WTC11 (cell line): Measurements from ENCODE around the gene KRI1. TPM values are rescaled to one million over a fixed set of nuclear protein-coding genes. Genes with fewer than 3 reads are reported as not detected.

Source experiments
- ATAC-seq: fragments of 200-7000 bp; cut with Tn5 transposase; 2 replicates; pipeline ENCODE4 v1.10.0; 2021; ENCODE audit warnings: mild to moderate bottlenecking, moderate library complexity
- CTCF ChIA-PET: fragments of 300-600 bp; sonication (Branson Sonifier 250); formaldehyde crosslinking; loops from one replicate; lab custom pipeline; 2021; ENCODE audit warnings: antibody characterized with exemption; lab: Charles Lee
- POLR2A ChIA-PET: fragments of 350-600 bp; sonication (Branson Sonifier 250); formaldehyde crosslinking; loops from one replicate; lab custom pipeline; 2021; ENCODE audit warnings: antibody characterized with exemption; lab: Charles Lee
- DNase-seq: peaks from one replicate; pipeline ENCODE4 v3.0.0; 2021; ENCODE audit warnings: low spot score
- H3K27ac Mint-ChIP-seq: 2 replicates; pipeline ENCODE4 v1.8.0; 2021; ENCODE audit warnings: mixed read lengths
- H3K27me3 Mint-ChIP-seq: 2 replicates; pipeline ENCODE4 v1.8.0; 2021; ENCODE audit warnings: low read depth, mild to moderate bottlenecking, moderate library complexity, mixed read lengths
- H3K36me3 Mint-ChIP-seq: 2 replicates; pipeline ENCODE4 v1.8.0; 2021; ENCODE audit warnings: mixed read lengths
- H3K4me1 Mint-ChIP-seq: 2 replicates; pipeline ENCODE4 v1.8.0; 2022; ENCODE audit warnings: mixed read lengths
- H3K4me3 Mint-ChIP-seq: 2 replicates; pipeline ENCODE4 v1.8.0; 2021; ENCODE audit warnings: mild to moderate bottlenecking, moderate library complexity, mixed read lengths
- H3K9me3 Mint-ChIP-seq: 2 replicates; pipeline ENCODE4 v1.8.0; 2021; ENCODE audit warnings: mixed read lengths
- ATF1 ChIP-seq: sonication (generic); formaldehyde crosslinking; IDR thresholded peaks from 2 replicates; pipeline ENCODE4 v1.8.1; 2023; ENCODE audit warnings: mild to moderate bottlenecking, moderate library complexity, missing genetic modification reagents
- CBFB ChIP-seq: sonication (generic); formaldehyde crosslinking; IDR thresholded peaks from 2 replicates; pipeline ENCODE4 v1.8.1; 2022; ENCODE audit warnings: mild to moderate bottlenecking, low read depth, missing genetic modification reagents
- EMX1 ChIP-seq: fragments of 250-450 bp; sonication (Bioruptor Pico); IDR thresholded peaks from 2 replicates; pipeline ENCODE4 v1.8.0; 2021; ENCODE audit warnings: mild to moderate bottlenecking
- HMGA2 ChIP-seq: fragments of 250-450 bp; sonication (Bioruptor Pico); IDR thresholded peaks from 2 replicates; pipeline ENCODE4 v1.4.0; 2021; ENCODE audit warnings: mild to moderate bottlenecking, moderate library complexity
- JAZF1 ChIP-seq: fragments of 250-450 bp; sonication (Bioruptor Pico); IDR thresholded peaks from 2 replicates; pipeline ENCODE4 v1.9.0; 2021; ENCODE audit warnings: moderate library complexity, mild to moderate bottlenecking, inconsistent platforms
- MYBL2 ChIP-seq: sonication (generic); formaldehyde crosslinking; IDR thresholded peaks from 2 replicates; pipeline ENCODE4 v1.8.1; 2023; ENCODE audit warnings: mild to moderate bottlenecking, moderate library complexity, missing genetic modification reagents
- NFATC4 ChIP-seq: fragments of 250-450 bp; sonication (Bioruptor Pico); IDR thresholded peaks from 2 replicates; pipeline ENCODE4 v1.9.0; 2021; ENCODE audit warnings: mild to moderate bottlenecking
- ZNF232 ChIP-seq: sonication (generic); formaldehyde crosslinking; IDR thresholded peaks from 2 replicates; pipeline ENCODE4 v1.8.0; 2022; ENCODE audit warnings: mild to moderate bottlenecking, missing genetic modification reagents
- ZNF263 ChIP-seq: sonication (generic); formaldehyde crosslinking; IDR thresholded peaks from 2 replicates; pipeline ENCODE4 v1.8.1; 2022; ENCODE audit warnings: low read depth, mild to moderate bottlenecking, moderate library complexity, missing genetic modification reagents
- total RNA-seq: library from RNA; stranded (reverse); gene quantifications from 3 replicates; pipeline ENCODE4 v1.2.3, GENCODE V29; 2021
- TF ChIP-seq, protein P1 (sequence below): sonication (generic); formaldehyde crosslinking; IDR thresholded peaks from 2 replicates; pipeline ENCODE4 v1.8.1; 2023; ENCODE audit warnings: mild to moderate bottlenecking, missing genetic modification reagents
- TF ChIP-seq, protein P2 (sequence below): sonication (generic); formaldehyde crosslinking; IDR thresholded peaks from 2 replicates; pipeline ENCODE4 v1.8.0; 2022; ENCODE audit warnings: mild to moderate bottlenecking, missing genetic modification reagents
- TF ChIP-seq, protein P3 (sequence below): fragments of 250-450 bp; sonication (Bioruptor Pico); IDR thresholded peaks from 2 replicates; pipeline ENCODE4 v1.9.0; 2021; ENCODE audit warnings: mild to moderate bottlenecking
- TF ChIP-seq, protein P4 (sequence below): sonication (generic); formaldehyde crosslinking; conservative IDR thresholded peaks from 2 replicates; pipeline ENCODE4 v1.8.1; 2022; ENCODE audit warnings: mild to moderate bottlenecking, missing genetic modification reagents
- TF ChIP-seq, protein P5 (sequence below): sonication (generic); formaldehyde crosslinking; IDR thresholded peaks from 2 replicates; pipeline ENCODE4 v1.8.1; 2022; ENCODE audit warnings: low read depth, mild to moderate bottlenecking, moderate library complexity, missing genetic modification reagents, borderline replicate concordance
- TF ChIP-seq, protein P6 (sequence below): sonication (generic); formaldehyde crosslinking; IDR thresholded peaks from 2 replicates; pipeline ENCODE4 v1.8.1; 2022; ENCODE audit warnings: missing genetic modification reagents, borderline replicate concordance
- TF ChIP-seq, protein P7 (sequence below): fragments of 250-450 bp; sonication (Bioruptor Pico); IDR thresholded peaks from 2 replicates; pipeline ENCODE4 v1.9.0; 2021; ENCODE audit warnings: mild to moderate bottlenecking
- TF ChIP-seq, protein P8 (sequence below): sonication (generic); formaldehyde crosslinking; IDR thresholded peaks from 2 replicates; pipeline ENCODE4 v1.8.1; 2022; ENCODE audit warnings: mild to moderate bottlenecking, missing genetic modification reagents, moderate library complexity, borderline replicate concordance
- TF ChIP-seq, protein P9 (sequence below): sonication (generic); formaldehyde crosslinking; IDR thresholded peaks from 2 replicates; pipeline ENCODE4 v1.8.0; 2023; ENCODE audit warnings: missing genetic modification reagents, mild to moderate bottlenecking, borderline replicate concordance

Gene KRI1
- total RNA-seq, 1 experiment from 2014 or later = 43.6 TPM

DNA sequence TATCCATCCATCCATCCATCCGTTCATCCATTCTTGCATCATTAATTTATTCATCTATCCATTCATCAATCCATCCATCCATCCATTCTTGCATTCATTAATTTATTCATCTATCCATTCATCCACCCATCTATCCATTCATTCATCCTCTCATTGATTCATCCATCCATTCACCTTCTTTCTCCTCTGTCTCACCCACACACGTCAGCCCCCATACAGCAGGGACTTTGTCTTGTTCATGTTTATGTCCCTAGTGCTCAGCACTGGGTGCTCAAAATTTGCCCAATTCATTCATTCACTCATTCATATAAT lies 22.0 kb upstream of the KRI1 start:
- DNase-seq = no peak
- peak overlapping the region; percentile 90 for H3K4me3 Mint-ChIP-seq
- TF ChIP-seq, protein P1, sequence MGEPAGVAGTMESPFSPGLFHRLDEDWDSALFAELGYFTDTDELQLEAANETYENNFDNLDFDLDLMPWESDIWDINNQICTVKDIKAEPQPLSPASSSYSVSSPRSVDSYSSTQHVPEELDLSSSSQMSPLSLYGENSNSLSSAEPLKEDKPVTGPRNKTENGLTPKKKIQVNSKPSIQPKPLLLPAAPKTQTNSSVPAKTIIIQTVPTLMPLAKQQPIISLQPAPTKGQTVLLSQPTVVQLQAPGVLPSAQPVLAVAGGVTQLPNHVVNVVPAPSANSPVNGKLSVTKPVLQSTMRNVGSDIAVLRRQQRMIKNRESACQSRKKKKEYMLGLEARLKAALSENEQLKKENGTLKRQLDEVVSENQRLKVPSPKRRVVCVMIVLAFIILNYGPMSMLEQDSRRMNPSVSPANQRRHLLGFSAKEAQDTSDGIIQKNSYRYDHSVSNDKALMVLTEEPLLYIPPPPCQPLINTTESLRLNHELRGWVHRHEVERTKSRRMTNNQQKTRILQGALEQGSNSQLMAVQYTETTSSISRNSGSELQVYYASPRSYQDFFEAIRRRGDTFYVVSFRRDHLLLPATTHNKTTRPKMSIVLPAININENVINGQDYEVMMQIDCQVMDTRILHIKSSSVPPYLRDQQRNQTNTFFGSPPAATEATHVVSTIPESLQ (CRISPR knock-in tag) = no peak
- TF ChIP-seq, protein P2, sequence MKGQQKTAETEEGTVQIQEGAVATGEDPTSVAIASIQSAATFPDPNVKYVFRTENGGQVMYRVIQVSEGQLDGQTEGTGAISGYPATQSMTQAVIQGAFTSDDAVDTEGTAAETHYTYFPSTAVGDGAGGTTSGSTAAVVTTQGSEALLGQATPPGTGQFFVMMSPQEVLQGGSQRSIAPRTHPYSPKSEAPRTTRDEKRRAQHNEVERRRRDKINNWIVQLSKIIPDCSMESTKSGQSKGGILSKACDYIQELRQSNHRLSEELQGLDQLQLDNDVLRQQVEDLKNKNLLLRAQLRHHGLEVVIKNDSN (CRISPR knock-in tag) = no peak
- TF ChIP-seq, protein P3, sequence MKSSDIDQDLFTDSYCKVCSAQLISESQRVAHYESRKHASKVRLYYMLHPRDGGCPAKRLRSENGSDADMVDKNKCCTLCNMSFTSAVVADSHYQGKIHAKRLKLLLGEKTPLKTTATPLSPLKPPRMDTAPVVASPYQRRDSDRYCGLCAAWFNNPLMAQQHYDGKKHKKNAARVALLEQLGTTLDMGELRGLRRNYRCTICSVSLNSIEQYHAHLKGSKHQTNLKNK (CRISPR knock-in tag) = no peak
- TF ChIP-seq ATF1 (CRISPR knock-in tag) (no peak), ZNF232 (CRISPR knock-in tag) (no peak), HMGA2 (CRISPR knock-in tag) (no peak), NFATC4 (CRISPR knock-in tag) (no peak), JAZF1 (no peak), CBFB (CRISPR knock-in tag) (no peak), ZNF263 (CRISPR knock-in tag) (no peak), EMX1 (no peak)
- TF ChIP-seq, protein P4, sequence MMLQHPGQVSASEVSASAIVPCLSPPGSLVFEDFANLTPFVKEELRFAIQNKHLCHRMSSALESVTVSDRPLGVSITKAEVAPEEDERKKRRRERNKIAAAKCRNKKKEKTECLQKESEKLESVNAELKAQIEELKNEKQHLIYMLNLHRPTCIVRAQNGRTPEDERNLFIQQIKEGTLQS (CRISPR knock-in tag) = no peak
- TF ChIP-seq, protein P5, sequence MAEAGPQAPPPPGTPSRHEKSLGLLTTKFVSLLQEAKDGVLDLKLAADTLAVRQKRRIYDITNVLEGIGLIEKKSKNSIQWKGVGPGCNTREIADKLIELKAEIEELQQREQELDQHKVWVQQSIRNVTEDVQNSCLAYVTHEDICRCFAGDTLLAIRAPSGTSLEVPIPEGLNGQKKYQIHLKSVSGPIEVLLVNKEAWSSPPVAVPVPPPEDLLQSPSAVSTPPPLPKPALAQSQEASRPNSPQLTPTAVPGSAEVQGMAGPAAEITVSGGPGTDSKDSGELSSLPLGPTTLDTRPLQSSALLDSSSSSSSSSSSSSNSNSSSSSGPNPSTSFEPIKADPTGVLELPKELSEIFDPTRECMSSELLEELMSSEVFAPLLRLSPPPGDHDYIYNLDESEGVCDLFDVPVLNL (CRISPR knock-in tag) = no peak
- TF ChIP-seq, protein P6, sequence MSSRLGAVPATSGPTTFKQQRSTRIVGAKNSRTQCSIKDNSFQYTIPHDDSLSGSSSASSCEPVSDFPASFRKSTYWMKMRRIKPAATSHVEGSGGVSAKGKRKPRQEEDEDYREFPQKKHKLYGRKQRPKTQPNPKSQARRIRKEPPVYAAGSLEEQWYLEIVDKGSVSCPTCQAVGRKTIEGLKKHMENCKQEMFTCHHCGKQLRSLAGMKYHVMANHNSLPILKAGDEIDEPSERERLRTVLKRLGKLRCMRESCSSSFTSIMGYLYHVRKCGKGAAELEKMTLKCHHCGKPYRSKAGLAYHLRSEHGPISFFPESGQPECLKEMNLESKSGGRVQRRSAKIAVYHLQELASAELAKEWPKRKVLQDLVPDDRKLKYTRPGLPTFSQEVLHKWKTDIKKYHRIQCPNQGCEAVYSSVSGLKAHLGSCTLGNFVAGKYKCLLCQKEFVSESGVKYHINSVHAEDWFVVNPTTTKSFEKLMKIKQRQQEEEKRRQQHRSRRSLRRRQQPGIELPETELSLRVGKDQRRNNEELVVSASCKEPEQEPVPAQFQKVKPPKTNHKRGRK (CRISPR knock-in tag) = no peak
- TF ChIP-seq, all 79 proteins: peak for 0
- ATAC-seq = no peak
- POLR2A ChIA-PET = no interaction called here
- CTCF ChIA-PET = interaction anchor here (1.8 kb wide), 1 partner anchor 57 kb away, joined by 5 read pairs; no protein-coding TSS in a partner anchor
- peaks cover 7% of the 10 kb centered on the region for H3K27me3 Mint-ChIP-seq
- H3K4me1 Mint-ChIP-seq = peaks cover 13% of the 10 kb centered on the region
- H3K9me3 Mint-ChIP-seq = peaks cover 7% of the 10 kb centered on the region; the same call in 1 of the 2 replicates
- H3K27ac Mint-ChIP-seq = no peak overlapping the region
- peaks cover 16% of the 10 kb centered on the region; the same call in 1 of the 2 replicates for H3K36me3 Mint-ChIP-seq

DNA sequence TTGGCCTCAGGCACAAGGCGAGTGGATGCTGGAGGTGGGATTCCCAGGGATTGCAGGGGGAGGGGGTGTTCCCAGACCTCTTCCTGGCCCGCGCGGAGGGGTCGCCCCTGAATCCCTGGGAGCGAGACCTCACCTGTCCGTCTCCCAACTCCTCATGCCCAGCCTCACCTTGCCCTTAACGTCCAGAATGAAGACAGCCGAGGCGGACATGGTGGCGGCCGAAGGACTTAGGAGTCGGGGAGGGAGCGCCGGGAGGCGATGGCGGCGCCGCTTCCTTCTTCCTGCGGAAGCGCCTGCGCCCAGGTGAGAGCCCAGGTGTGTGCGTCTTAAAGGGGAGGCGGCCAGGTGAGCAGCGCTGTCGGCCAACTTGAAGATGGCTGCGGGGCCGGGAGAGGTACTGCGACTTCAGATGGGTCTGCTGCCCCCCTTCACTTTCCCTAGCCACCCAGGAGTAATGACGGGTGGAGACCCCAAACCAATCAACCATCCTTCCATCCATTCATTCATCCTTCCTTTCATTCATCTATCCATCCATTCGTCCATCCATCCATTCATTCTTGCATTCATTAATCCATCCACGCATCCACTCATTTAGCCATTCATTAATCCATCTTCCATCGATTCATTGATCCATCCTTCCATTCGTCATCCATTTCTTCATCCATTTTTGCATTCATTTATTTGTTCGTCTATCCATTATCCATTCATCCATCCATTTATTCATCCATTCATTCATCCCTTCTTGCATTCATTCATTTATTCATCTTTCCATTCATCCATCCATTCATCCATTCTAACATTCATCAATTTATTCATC lies 21.4 kb upstream of the KRI1 start, which contains the start of gene AP1M2:
AP1M2 (minus strand) TSS at position 291 of the 817 bp plus-strand sequence; CDS start at position 210, 81 bp downstream.
- peaks cover 7% of the 10 kb centered on the region for H3K27me3 Mint-ChIP-seq
- CTCF ChIA-PET = interaction anchor here (0.9 to 2.2 kb wide), 4 partner anchors 11 to 112 kb away, joined by 3 to 10 read pairs (median 5); no protein-coding TSS in a partner anchor
- ATAC-seq = peak; percentile 91
- TF ChIP-seq, protein P7, sequence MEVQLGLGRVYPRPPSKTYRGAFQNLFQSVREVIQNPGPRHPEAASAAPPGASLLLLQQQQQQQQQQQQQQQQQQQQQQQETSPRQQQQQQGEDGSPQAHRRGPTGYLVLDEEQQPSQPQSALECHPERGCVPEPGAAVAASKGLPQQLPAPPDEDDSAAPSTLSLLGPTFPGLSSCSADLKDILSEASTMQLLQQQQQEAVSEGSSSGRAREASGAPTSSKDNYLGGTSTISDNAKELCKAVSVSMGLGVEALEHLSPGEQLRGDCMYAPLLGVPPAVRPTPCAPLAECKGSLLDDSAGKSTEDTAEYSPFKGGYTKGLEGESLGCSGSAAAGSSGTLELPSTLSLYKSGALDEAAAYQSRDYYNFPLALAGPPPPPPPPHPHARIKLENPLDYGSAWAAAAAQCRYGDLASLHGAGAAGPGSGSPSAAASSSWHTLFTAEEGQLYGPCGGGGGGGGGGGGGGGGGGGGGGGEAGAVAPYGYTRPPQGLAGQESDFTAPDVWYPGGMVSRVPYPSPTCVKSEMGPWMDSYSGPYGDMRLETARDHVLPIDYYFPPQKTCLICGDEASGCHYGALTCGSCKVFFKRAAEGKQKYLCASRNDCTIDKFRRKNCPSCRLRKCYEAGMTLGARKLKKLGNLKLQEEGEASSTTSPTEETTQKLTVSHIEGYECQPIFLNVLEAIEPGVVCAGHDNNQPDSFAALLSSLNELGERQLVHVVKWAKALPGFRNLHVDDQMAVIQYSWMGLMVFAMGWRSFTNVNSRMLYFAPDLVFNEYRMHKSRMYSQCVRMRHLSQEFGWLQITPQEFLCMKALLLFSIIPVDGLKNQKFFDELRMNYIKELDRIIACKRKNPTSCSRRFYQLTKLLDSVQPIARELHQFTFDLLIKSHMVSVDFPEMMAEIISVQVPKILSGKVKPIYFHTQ (CRISPR knock-in tag) = no peak
- 0 out of 2 replicates have a peak, but pooled peaks have one; percentile 38 for TF ChIP-seq MYBL2
- TF ChIP-seq, protein P8, sequence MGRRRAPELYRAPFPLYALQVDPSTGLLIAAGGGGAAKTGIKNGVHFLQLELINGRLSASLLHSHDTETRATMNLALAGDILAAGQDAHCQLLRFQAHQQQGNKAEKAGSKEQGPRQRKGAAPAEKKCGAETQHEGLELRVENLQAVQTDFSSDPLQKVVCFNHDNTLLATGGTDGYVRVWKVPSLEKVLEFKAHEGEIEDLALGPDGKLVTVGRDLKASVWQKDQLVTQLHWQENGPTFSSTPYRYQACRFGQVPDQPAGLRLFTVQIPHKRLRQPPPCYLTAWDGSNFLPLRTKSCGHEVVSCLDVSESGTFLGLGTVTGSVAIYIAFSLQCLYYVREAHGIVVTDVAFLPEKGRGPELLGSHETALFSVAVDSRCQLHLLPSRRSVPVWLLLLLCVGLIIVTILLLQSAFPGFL (CRISPR knock-in tag) = no peak
- TF ChIP-seq, protein P9, sequence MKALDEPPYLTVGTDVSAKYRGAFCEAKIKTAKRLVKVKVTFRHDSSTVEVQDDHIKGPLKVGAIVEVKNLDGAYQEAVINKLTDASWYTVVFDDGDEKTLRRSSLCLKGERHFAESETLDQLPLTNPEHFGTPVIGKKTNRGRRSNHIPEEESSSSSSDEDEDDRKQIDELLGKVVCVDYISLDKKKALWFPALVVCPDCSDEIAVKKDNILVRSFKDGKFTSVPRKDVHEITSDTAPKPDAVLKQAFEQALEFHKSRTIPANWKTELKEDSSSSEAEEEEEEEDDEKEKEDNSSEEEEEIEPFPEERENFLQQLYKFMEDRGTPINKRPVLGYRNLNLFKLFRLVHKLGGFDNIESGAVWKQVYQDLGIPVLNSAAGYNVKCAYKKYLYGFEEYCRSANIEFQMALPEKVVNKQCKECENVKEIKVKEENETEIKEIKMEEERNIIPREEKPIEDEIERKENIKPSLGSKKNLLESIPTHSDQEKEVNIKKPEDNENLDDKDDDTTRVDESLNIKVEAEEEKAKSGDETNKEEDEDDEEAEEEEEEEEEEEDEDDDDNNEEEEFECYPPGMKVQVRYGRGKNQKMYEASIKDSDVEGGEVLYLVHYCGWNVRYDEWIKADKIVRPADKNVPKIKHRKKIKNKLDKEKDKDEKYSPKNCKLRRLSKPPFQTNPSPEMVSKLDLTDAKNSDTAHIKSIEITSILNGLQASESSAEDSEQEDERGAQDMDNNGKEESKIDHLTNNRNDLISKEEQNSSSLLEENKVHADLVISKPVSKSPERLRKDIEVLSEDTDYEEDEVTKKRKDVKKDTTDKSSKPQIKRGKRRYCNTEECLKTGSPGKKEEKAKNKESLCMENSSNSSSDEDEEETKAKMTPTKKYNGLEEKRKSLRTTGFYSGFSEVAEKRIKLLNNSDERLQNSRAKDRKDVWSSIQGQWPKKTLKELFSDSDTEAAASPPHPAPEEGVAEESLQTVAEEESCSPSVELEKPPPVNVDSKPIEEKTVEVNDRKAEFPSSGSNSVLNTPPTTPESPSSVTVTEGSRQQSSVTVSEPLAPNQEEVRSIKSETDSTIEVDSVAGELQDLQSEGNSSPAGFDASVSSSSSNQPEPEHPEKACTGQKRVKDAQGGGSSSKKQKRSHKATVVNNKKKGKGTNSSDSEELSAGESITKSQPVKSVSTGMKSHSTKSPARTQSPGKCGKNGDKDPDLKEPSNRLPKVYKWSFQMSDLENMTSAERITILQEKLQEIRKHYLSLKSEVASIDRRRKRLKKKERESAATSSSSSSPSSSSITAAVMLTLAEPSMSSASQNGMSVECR (CRISPR knock-in tag) = peak; percentile 69; the same call in 1 of the 2 replicates

More for the DNA sequence above, 21.4 kb upstream of the KRI1 start, which contains the start of gene AP1M2:
- Mint-ChIP-seq H3K9me3 (peaks cover 7% of the 10 kb centered on the region; the same call in 1 of the 2 replicates), H3K4me1 (peaks cover 13% of the 10 kb centered on the region), H3K36me3 (peaks cover 16% of the 10 kb centered on the region; the same call in 1 of the 2 replicates), H3K27ac (peak within 1 kb of the TSS; percentile 69), H3K4me3 (peak within 1 kb of the TSS; percentile 90)
- DNase-seq = peak; percentile 81
- POLR2A ChIA-PET = no interaction called here
